Activated CD4-positive, CD25-positive, alpha-beta regulatory T cell treated with anti-CD3 and anti-CD28 coated beads, Interleukin-2, amount 50 U/mL, for 72 hours (primary cell): ENCODE results near the gene COMTD1.
"Not testable (repeated sequence)": the region's sequence is repeated elsewhere in the genome, so short reads cannot be mapped to it uniquely, and the experiment has no call there.

Source experiments
- DNase-seq: peaks from one replicate; pipeline ENCODE4 v3.0.0; 2021

Gene COMTD1

DNA sequence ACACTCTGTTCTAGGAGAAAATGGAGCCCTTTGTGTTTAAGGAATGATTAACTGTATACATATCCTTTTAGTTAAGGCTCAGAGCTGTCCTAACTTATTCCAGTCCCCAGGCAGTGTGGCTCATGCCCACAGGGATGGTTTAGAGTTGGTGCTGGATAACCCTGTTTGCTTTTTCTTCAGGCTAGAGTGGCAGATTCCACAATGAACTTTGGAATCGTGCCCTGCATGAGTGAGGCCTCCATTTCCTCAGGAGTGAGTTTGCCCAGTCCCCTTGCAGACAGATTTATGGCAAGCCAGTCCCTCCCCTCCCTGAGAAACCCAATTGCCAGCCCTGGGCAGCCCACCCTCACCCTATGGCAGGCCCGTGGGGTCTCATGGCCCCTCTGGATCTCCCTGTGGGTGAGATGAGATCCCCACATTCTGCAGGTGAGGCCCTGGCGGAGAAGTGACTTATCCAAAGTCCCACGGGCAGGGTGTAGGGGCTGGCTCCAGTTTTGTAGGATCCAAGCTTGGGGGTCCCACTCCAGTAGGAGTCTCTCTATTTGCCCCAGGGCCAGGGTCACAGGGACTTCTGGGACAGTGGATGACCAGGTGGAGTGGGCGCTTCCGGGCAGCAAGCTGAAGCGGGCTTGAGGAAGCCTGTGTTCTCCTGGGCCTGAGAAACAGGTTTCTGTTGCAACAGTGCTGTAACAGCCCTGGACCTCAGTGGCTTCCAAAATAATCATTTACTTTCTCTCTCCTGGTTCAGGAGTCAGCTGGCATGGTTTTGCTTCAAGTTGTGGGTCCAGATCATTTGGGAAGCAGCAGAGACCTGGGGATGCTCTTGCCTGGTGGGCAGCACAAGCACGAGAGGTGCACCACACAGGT, 9.0 kb upstream of the COMTD1 start:
- no peak for DNase-seq

GRCh38 chr10:75243426-75243825, 7.7 kb upstream of the COMTD1 start:
- no peak for DNase-seq

DNA sequence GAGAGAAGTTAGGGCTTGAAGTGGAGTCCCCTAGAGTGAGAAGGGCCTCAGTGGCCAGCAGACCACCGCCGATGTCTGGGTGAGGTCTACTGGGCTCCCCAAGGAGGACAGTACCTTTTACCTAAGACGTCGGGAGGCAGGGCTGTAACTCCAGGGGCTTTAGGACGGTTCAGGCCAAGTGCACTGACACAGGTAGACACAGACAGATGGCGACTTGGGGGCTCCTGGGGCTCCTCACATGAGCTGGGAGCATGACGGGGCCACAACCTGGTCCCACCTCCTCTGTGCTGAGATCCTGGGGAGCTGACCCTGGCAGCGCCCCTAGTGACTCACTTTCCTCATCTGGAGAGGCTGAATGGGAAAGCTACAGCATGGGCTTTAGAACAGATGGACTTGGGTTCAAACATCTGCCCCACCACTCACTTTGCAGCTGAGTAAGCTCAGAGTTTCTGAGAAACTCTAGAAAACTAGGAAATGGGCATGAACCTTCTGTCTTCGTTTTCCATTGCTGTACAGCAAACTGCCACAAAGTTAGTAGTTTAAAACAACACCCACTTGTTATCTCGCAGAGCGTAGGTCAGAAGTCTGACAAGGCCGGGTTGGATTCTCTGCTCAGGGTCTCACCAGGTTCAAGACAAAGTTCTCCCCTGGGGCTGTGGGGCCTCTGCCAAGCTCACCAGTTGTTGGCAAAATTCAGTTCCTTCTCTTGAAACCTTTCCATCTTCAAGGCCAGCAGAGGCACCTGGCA, 4.7 kb upstream of the COMTD1 start:
- no peak for DNase-seq

- no peak for DNase-seq
Measured at GRCh38 chr10:75239096-75239790, 3.5 kb upstream of the COMTD1 start.

DNA sequence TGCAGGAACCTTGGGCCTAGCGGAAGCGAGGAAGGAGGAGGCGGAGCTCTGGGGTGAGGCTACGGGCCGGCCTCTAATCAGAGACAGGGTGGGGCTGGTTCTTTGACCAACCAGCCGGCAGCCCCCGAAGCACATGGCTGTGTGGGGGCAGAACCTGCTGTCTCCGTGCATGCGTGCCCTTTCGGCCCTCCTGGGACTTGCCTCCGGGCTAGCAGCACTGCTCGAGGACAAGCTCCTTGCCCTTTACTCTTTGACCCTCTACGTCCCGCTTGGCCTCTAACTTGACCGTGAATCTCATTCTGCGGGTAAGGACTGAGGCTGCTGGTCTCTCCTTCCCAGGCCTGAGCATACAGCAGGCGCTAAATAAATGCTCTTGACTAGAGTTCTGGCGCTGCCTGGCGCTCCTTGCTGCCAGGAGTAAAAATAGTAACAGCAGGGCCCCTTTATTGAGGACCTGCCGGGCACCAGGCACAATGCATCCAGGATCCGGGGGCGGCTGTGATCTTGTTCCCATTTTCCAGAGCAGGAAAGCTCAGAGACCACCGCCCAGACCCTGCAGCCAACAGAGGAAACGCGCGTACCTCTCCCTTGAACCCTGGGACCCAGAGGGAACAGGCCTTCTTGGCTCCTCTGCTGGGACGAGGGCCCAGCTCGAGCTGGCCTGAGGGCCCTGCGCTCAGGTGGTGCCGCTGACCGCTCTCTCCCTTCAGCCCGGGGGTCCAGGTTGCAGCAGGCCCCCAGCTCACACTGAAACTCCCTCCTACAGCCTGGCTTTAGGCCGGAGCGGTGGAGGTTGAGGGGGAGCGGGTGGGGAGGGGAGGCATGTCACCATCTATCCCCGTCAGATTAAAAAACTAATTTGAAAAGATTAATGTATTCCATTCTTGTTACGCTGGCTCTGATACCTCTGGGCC, 2.7 kb upstream of the COMTD1 start:
- DNase-seq, result no peak

GRCh38 chr10:75236178-75236825, 545 bp upstream of the COMTD1 start:
- no peak for DNase-seq

DNA sequence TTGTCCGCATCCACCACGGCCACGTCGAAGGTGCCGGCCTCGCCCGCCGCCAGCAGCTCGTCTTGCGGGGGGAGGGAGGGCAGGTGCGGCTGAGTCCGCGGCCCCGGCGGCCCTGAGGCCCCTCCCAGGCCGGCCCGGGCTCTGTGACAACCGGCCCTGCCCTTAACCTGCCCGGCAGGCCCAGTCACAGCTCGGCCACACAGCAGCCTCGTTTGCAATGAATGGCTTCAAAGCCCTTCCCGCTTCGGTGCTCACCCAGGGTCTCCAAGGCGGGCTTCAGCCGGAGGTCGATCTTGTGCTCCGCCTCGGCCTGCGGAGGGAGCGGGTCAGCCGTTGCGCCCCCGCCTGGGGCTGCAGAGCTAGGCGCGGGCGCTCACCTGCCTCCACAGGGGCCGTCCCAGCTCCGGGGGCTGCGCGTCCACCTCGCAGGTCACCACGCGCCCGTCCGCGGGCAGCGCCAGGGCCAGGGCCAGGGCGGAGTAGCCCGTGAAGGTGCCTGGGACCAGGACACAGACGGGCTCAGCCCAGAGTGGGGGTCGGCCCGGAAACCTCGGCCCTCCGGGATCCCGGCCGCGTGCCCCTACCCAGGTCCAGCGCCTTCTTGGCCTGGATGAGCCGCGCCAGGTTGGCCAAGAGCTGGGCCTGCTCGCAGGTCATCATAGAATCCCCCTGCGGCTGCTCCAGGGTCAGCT, 928 bp downstream of the COMTD1 start:
- DNase-seq, result peak; percentile 55

DNA sequence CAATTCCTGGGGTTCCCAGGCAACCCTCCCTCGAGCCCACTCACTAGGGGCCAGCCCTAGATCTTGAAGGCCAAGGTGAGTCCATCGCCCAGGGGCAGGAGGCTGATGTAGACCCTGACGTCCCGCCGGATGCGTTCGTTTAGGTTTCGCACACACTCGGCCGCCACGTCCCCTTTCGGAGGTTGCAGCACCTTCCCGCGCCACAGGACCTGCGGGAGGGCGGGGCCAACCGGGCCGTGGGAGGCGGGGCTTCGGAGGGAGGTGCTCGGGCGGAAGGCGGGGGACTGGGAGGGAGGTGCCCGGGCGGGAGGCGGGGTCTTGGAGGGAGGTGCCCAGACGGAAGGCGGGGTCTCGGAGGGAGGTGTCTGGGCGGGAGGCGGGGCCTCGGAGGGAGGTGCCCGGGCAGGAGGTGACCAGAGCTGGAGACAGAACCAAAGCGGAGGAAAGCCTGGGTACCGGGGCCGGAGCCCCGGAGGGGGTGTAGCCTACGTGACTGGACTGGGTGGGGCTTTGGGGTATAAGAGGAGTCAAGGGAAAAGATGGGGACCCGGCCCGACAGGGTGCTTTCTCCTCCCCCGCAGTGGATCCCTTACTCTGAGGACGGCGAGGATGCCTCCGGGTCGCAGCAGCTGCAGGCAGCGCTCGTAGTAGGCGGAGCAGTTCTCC, 1.6 kb downstream of the COMTD1 start:
- peak; percentile 99 for DNase-seq

GRCh38 chr10:75233444-75234016, 2.2 kb downstream of the COMTD1 start:
- no peak for DNase-seq

- DNase-seq, result no peak
Measured at GRCh38 chr10:75231672-75232581, 3.8 kb downstream of the COMTD1 start.

- DNase-seq, result peak; percentile 90
Measured at GRCh38 chr10:75230600-75231038, 5.1 kb downstream of the COMTD1 start.

GRCh38 chr10:75229971-75230370, 5.8 kb downstream of the COMTD1 start:
- no peak for DNase-seq

DNA sequence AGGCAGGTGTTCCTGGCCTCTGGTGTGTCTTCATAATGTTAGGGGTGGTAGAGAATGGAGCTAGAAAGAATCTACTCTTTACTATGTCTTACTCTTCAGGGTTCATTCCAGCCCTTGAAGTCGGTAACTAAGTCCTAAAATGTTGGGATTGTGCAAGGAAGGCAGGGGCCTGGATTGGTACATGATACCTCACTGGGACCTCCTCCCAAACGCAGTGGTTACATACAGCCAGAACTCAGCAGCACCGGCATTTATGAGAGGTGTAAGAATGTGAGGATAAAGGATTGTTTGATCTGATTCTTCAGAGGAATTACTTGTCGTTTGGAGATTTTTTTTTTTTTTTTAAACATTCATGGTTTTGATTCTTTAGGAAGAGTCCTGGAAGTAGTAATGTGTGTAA, 6.9 kb downstream of the COMTD1 start:
- no peak for DNase-seq

DNA sequence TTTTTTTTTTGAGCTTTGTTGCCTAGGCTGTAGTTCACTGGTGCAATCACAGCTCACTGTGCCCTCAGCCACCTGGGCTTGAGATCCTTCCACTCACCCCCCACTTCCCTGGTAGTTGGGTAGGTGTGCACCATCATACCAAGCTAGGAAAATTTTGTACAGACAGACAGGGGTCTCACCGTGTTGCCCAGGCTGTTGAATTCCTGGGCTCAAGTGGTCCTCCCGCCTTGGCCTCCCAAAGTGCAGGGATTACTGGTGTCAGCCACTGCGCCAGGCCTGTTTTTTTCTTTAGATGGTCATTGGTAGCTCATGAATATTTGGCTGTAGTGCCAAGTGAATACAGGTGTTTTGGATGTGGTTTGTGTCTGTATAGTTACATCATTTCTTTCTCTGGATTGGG, 7.5 kb downstream of the COMTD1 start:
- DNase-seq, result no peak

GRCh38 chr10:75226656-75227055, 9.1 kb downstream of the COMTD1 start:
- no peak for DNase-seq

- DNase-seq, result no peak
Measured at GRCh38 chr10:75226095-75226494, 9.7 kb downstream of the COMTD1 start.

- DNase-seq, result no peak
Measured at GRCh38 chr10:75223507-75223906, 12.2 kb downstream of the COMTD1 start.

- not testable (repeated sequence) for DNase-seq
Measured at GRCh38 chr10:75221492-75221891, 14.3 kb downstream of the COMTD1 start.

- DNase-seq, result no peak
Measured at GRCh38 chr10:75220274-75220673, 15.5 kb downstream of the COMTD1 start.
